HFFc6 (cell line): Measurements from ENCODE around the gene AP1S2. TPM values are rescaled to one million over a fixed set of nuclear protein-coding genes. Genes with fewer than 3 reads are reported as not detected.

ENCODE experiments used
- DNase-seq: peaks from one replicate; pipeline ENCODE4 v3.0.0-alpha.2; 2018
- H3K27ac Mint-ChIP-seq: 2 replicates; pipeline ENCODE4 v1.8.0; 2020; ENCODE audit warnings: mild to moderate bottlenecking, mixed read lengths
- H3K27me3 Mint-ChIP-seq: 2 replicates; pipeline ENCODE4 v1.8.0; 2021; ENCODE audit warnings: mild to moderate bottlenecking, moderate library complexity, mixed read lengths; ENCODE audit not compliant: insufficient read depth
- H3K36me3 Mint-ChIP-seq: 2 replicates; pipeline ENCODE4 v1.8.0; 2021; ENCODE audit warnings: low read depth, mixed read lengths
- H3K4me1 Mint-ChIP-seq: 2 replicates; pipeline ENCODE4 v1.8.0; 2020; ENCODE audit warnings: low read depth, mixed read lengths
- H3K4me3 Mint-ChIP-seq: 2 replicates; pipeline ENCODE4 v1.8.0; 2020; ENCODE audit warnings: mild to moderate bottlenecking, moderate library complexity, mixed read lengths
- H3K9me3 Mint-ChIP-seq: 2 replicates; pipeline ENCODE4 v1.8.0; 2020; ENCODE audit warnings: mild to moderate bottlenecking, mixed read lengths
- total RNA-seq, 6 experiments: library from RNA; stranded (reverse); fragmentation: NEBNext Ultra II Directional; extraction: Animal tissue kit (Norgen Biotek cat#: 25700); gene quantifications; 2 replicates in 1 of 6; 3 replicates in 5 of 6; pipeline ENCODE4 v1.2.3, GENCODE V29; 2021
- TF ChIP-seq, protein P1 (sequence below): fragments of 200-600 bp; sonication (generic); IDR thresholded peaks from 2 replicates; pipeline ENCODE4 v1.5.0; 2021; ENCODE audit warnings: antibody characterized with exemption, mild to moderate bottlenecking

The AP1S2 gene
- total RNA-seq, 6 experiments from 2014 or later, result 18.5 to 23.0 (median 20.7) TPM

DNA sequence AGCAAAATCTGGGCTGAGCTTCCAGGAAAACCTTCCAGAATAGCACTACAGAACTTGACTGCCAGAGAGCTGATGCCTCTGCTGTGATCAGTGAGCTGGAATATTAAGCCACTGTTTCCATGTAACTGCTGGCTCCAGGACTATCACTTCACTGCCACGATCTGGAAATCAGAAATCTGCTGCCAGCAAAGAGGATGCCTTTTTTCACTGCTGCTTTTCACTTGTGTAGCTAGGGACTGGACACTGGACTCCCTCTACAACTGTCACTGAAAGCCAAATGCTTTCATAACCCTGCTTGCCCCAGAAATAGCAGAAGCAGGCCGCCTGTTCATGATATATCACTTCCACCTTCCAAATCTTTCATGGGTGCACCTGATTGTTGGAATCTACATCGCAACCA is 9.4 kb upstream of the AP1S2 start:
- H3K36me3 Mint-ChIP-seq, result no peaks in the 10 kb centered on the region
- no peaks in the 10 kb centered on the region for H3K4me1 Mint-ChIP-seq
- H3K4me3 Mint-ChIP-seq, result no peak overlapping the region
- H3K27ac Mint-ChIP-seq, result no peak overlapping the region
- TF ChIP-seq, protein P1, sequence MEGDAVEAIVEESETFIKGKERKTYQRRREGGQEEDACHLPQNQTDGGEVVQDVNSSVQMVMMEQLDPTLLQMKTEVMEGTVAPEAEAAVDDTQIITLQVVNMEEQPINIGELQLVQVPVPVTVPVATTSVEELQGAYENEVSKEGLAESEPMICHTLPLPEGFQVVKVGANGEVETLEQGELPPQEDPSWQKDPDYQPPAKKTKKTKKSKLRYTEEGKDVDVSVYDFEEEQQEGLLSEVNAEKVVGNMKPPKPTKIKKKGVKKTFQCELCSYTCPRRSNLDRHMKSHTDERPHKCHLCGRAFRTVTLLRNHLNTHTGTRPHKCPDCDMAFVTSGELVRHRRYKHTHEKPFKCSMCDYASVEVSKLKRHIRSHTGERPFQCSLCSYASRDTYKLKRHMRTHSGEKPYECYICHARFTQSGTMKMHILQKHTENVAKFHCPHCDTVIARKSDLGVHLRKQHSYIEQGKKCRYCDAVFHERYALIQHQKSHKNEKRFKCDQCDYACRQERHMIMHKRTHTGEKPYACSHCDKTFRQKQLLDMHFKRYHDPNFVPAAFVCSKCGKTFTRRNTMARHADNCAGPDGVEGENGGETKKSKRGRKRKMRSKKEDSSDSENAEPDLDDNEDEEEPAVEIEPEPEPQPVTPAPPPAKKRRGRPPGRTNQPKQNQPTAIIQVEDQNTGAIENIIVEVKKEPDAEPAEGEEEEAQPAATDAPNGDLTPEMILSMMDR, result no peak
- no peaks in the 10 kb centered on the region for H3K9me3 Mint-ChIP-seq
- DNase-seq, result no peak
- H3K27me3 Mint-ChIP-seq, result no peaks in the 10 kb centered on the region; the same call in none of the 2 replicates

DNA sequence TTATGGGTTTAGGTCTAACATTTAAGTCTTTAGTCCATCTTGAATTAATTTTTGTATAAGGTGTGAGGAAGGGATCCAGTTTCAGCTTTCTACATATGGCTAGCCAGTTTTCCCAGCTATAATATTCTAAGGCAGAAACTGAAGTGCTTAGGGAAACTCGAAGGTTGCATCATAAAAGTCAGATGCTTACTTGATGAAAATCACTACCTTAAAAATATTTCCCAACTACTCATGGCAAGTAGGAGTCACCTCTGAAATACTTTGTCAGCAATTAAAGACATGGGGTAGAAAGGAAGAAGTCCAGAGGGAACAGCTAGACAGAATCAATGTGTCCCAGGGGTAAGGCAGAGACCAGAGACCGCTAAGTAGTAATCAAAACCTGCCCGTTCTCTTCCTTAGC is 6.3 kb upstream of the AP1S2 start:
- no peak for DNase-seq
- TF ChIP-seq, protein P1, result no peak
- H3K27me3 Mint-ChIP-seq, result no peaks in the 10 kb centered on the region; the same call in 1 of the 2 replicates
- H3K9me3 Mint-ChIP-seq, result no peaks in the 10 kb centered on the region
- no peak overlapping the region for H3K4me3 Mint-ChIP-seq
- H3K4me1 Mint-ChIP-seq, result no peaks in the 10 kb centered on the region
- H3K27ac Mint-ChIP-seq, result no peak overlapping the region
- H3K36me3 Mint-ChIP-seq, result no peaks in the 10 kb centered on the region

DNA sequence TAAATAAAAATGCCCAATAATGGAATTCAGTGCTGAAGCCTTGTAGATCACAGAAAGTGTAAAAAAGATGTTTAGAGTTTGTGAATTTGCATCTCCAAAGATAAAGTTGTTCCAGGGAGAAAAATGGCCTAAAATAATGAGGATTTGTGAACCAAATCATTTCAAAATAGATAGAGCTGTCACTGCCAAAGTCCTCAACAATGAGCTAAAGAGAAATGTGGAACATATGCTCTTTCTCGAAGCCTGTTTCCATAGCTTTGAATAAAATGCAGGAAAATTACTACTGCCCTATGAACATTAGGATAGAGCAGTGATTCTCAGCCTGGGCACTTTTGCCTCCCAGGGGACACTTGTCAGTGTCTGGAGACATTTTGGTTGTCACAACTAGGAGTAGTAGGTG is 3.4 kb upstream of the AP1S2 start:
- Mint-ChIP-seq H3K36me3 (no peaks in the 10 kb centered on the region), H3K9me3 (no peaks in the 10 kb centered on the region), H3K27ac (no peak overlapping the region), H3K4me1 (0 out of 2 replicates have a peak, but pooled peaks cover 6% of the 10 kb centered on the region), H3K4me3 (no peak overlapping the region), H3K27me3 (no peaks in the 10 kb centered on the region; the same call in 1 of the 2 replicates)
- no peak for DNase-seq
- TF ChIP-seq, protein P1, result no peak

DNA sequence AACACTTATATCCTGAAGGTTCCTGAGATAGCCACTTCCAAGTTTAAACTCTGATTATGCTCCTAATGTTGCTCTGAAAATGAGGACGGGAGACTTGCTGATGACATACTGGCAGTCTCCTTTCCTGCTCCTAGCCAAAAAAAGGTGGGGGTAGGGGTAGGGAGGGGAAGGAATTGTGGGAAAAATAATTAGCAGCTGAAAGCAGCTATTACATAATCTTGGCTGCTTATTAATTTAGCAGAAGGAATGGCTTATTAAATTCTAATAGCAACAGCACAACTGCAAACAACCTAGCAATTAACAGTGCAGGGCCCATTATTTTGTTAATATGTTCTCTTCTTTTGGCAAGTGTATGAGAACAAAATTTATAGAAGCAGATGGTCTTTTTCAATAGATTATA is 2.0 kb upstream of the AP1S2 start:
- H3K36me3 Mint-ChIP-seq, result no peaks in the 10 kb centered on the region
- no peak overlapping the region for H3K4me3 Mint-ChIP-seq
- TF ChIP-seq, protein P1, result no peak
- no peaks in the 10 kb centered on the region for H3K9me3 Mint-ChIP-seq
- no peak for DNase-seq
- no peaks in the 10 kb centered on the region; the same call in 1 of the 2 replicates for H3K27me3 Mint-ChIP-seq
- H3K4me1 Mint-ChIP-seq, result peaks cover 17% of the 10 kb centered on the region
- H3K27ac Mint-ChIP-seq, result no peak overlapping the region

DNA sequence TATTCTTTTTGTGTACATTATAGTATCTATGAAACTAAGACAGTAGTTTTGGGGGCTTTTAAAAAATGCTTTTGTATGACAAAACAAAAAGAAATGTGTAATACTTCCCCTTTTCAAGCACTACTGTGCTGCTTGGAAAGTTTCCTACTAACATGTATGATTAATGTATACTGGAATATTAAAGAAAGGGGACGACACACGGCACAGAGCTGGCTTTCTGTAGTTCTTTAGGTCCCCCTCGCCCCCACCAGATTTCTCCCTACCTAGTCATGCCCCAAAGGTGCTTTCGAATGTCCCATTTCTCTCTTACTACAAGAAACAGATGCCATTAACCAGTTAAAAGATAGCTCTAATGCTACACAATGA is 1.6 kb upstream of the AP1S2 start:
- no peak overlapping the region for H3K4me3 Mint-ChIP-seq
- no peaks in the 10 kb centered on the region for H3K9me3 Mint-ChIP-seq

More for the DNA sequence above, 1.6 kb upstream of the AP1S2 start:
- Mint-ChIP-seq H3K27me3 (no peaks in the 10 kb centered on the region; the same call in 1 of the 2 replicates), H3K4me1 (peaks cover 21% of the 10 kb centered on the region), H3K36me3 (no peaks in the 10 kb centered on the region), H3K27ac (no peak overlapping the region)
- TF ChIP-seq, protein P1, result no peak
- DNase-seq, result no peak
